ENCODE measurements around the gene FMNL2. TPM values are rescaled to one million over a fixed set of nuclear protein-coding genes. Genes with fewer than 3 reads are reported as not detected.

FMNL2 gene
- total RNA-seq, 1 experiment from 2014 or later = 38.2 TPM

- Histone ChIP-seq H3K4me3 (ENCODE audit: low read depth, low read length) (no peak overlapping the region), H3K36me3 (ENCODE audit: control insufficient read depth, insufficient read depth, low read length) (peaks cover 1% of the 10 kb centered on the region; the same call in 1 of the 2 replicates), H3K27me3 (replicated peaks; ENCODE audit: control insufficient read depth, insufficient read depth, low read length) (no peaks in the 10 kb centered on the region), H3K9me3 (no peaks in the 10 kb centered on the region), H3K4me1 (peaks cover 13% of the 10 kb centered on the region)
- Mint-ChIP-seq H3K9me3 (ENCODE audit: unreplicated experiment) (no peaks in the 10 kb centered on the region), H3K27ac (ENCODE audit: unreplicated experiment) (no peak overlapping the region), H3K36me3 (ENCODE audit: insufficient read depth, unreplicated experiment) (peaks cover 9% of the 10 kb centered on the region), H3K27me3 (ENCODE audit: insufficient read depth, unreplicated experiment) (no peaks in the 10 kb centered on the region), H3K4me3 (ENCODE audit: unreplicated experiment) (no peak overlapping the region), H3K4me1 (ENCODE audit: low read depth, unreplicated experiment) (peaks cover 9% of the 10 kb centered on the region)
- no peak for TF ChIP-seq CTCF (IDR thresholded peaks at IDR 0.05; ENCODE audit: insufficient read depth in 1 of 2, low read depth in 1 of 2, low read length in 1 of 2, severe bottlenecking in 1 of 2, unreplicated experiment in 1 of 2)
- ChIA-PET CTCF (no interaction called here), POLR2A (no interaction called here)
- DNase-seq = no peak
- BruUV-seq (replicated peaks) = no TSS peak
- intact Hi-C loops (cut with micrococcal nuclease; ENCODE audit: unreplicated experiment) = no loop called here
Measured at GRCh38 chr2:152543717-152544116, 208.7 kb downstream of the FMNL2 start.

GRCh38 chr2:152544638-152545037, 209.7 kb downstream of the FMNL2 start:
- Histone ChIP-seq H3K27me3 (replicated peaks; ENCODE audit: control insufficient read depth, insufficient read depth, low read length) (no peaks in the 10 kb centered on the region), H3K36me3 (ENCODE audit: control insufficient read depth, insufficient read depth, low read length) (peaks cover 1% of the 10 kb centered on the region; the same call in 1 of the 2 replicates), H3K4me1 (peaks cover 13% of the 10 kb centered on the region), H3K4me3 (ENCODE audit: low read depth, low read length) (no peak overlapping the region), H3K9me3 (no peaks in the 10 kb centered on the region)
- TF ChIP-seq CTCF (IDR thresholded peaks at IDR 0.05; ENCODE audit: insufficient read depth in 1 of 2, low read depth in 1 of 2, low read length in 1 of 2, severe bottlenecking in 1 of 2, unreplicated experiment in 1 of 2) = no peak
- no peak for DNase-seq
- intact Hi-C loops (cut with micrococcal nuclease; ENCODE audit: unreplicated experiment) = no loop called here
- Mint-ChIP-seq H3K27ac (ENCODE audit: unreplicated experiment) (no peak overlapping the region), H3K4me1 (ENCODE audit: low read depth, unreplicated experiment) (peaks cover 9% of the 10 kb centered on the region), H3K27me3 (ENCODE audit: insufficient read depth, unreplicated experiment) (no peaks in the 10 kb centered on the region), H3K9me3 (ENCODE audit: unreplicated experiment) (no peaks in the 10 kb centered on the region), H3K36me3 (ENCODE audit: insufficient read depth, unreplicated experiment) (peaks cover 9% of the 10 kb centered on the region), H3K4me3 (ENCODE audit: unreplicated experiment) (no peak overlapping the region)
- POLR2A ChIA-PET = no interaction called here
- CTCF ChIA-PET = no interaction called here
- no TSS peak for BruUV-seq (replicated peaks)

DNA sequence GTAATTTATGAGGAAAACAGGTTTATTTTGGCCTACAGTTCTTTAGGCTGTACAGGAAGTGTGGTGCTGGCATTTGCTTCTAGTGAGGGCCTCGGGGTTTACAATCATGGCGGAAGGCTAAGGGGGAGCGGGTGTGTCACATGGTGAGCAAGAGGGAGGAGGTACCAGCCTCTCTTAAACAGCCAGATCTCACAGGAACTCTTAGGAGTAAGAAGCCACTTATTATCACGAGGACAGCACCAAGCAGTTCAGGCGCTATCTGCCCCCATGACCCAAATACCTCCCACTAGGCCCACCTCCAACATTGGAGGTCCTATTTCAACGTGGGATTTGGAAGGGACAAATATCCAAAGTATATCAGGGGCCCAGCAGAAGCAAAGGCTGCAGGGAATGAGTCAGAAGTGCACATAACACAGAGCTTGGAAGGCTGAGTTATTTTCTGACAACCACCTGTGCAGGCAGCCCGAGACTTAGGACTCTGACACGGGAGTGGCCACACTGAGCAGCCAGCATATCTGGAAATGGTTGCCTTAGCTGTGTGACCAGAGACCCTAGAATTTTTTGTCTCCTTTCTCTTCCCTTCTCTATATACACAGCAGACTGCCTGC, 211.4 kb downstream of the FMNL2 start:
- peaks cover 18% of the 10 kb centered on the region for H3K4me1 ChIP-seq
- Mint-ChIP-seq H3K27ac (ENCODE audit: unreplicated experiment) (no peak overlapping the region), H3K36me3 (ENCODE audit: insufficient read depth, unreplicated experiment) (peaks cover 9% of the 10 kb centered on the region), H3K9me3 (ENCODE audit: unreplicated experiment) (no peaks in the 10 kb centered on the region), H3K4me1 (ENCODE audit: low read depth, unreplicated experiment) (peaks cover 17% of the 10 kb centered on the region), H3K4me3 (ENCODE audit: unreplicated experiment) (no peak overlapping the region), H3K27me3 (ENCODE audit: insufficient read depth, unreplicated experiment) (no peaks in the 10 kb centered on the region)
- no TSS peak for BruUV-seq (replicated peaks)
- ChIA-PET POLR2A (interaction anchor here (1.0 kb wide), 1 partner anchor 373 kb away, joined by 8 read pairs; no protein-coding TSS in a partner anchor), CTCF (no interaction called here)
- H3K4me3 ChIP-seq (ENCODE audit: low read depth, low read length) = no peak overlapping the region
- DNase-seq = no peak
- H3K36me3 ChIP-seq (ENCODE audit: control insufficient read depth, insufficient read depth, low read length) = peaks cover 1% of the 10 kb centered on the region; the same call in 1 of the 2 replicates
- H3K9me3 ChIP-seq = no peaks in the 10 kb centered on the region
- no peaks in the 10 kb centered on the region for H3K27me3 ChIP-seq (replicated peaks; ENCODE audit: control insufficient read depth, insufficient read depth, low read length)
- intact Hi-C loops (cut with micrococcal nuclease; ENCODE audit: unreplicated experiment) = no loop called here
- TF ChIP-seq CTCF (IDR thresholded peaks at IDR 0.05; ENCODE audit: insufficient read depth in 1 of 2, low read depth in 1 of 2, low read length in 1 of 2, severe bottlenecking in 1 of 2, unreplicated experiment in 1 of 2) = no peak
